ENCODE data around the gene CCNO.

CCNO gene, protein sequence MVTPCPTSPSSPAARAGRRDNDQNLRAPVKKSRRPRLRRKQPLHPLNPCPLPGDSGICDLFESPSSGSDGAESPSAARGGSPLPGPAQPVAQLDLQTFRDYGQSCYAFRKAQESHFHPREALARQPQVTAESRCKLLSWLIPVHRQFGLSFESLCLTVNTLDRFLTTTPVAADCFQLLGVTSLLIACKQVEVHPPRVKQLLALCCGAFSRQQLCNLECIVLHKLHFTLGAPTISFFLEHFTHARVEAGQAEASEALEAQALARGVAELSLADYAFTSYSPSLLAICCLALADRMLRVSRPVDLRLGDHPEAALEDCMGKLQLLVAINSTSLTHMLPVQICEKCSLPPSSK

GRCh38 chr5:55232985-55233928 is at the start of gene CCNO:
Gene CCNO, minus strand, starts transcription at chr5:55233608. Its CDS starts 85 bp downstream, at chr5:55233523.
- peak; percentile 64 for DNase-seq (ENCODE audit: low spot score)

GRCh38 chr5:55278778-55279177 is 45.4 kb upstream of the CCNO start:
- no peak for DNase-seq (ENCODE audit: low spot score)

- DNase-seq (ENCODE audit: low spot score) = no peak
Measured at GRCh38 chr5:55276771-55277170, 43.4 kb upstream of the CCNO start.

- no peak for DNase-seq (ENCODE audit: low spot score)
Measured at GRCh38 chr5:55258339-55258738, 24.9 kb upstream of the CCNO start.

DNA sequence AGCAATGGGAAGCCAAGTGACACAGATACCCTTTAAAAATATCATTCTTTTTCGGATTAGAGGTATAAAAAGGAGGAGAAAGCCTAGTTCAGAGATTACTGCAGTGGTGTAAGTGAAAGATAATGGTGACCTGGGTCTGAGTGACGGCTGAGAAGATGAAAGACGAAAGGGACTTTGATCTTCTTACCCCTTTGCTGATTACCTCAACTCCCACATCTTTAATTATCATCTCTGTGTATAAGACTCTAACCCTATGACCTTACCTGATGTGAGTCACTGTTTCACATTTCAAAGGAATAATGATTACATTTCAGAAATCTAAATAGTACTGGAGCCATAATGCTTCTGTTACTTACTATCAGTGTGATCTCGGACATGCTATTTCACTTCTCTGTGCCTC is 21.4 kb upstream of the CCNO start:
- no peak for DNase-seq (ENCODE audit: low spot score)

GRCh38 chr5:55250064-55250463 is 16.7 kb upstream of the CCNO start:
- no peak for DNase-seq (ENCODE audit: low spot score)

DNA sequence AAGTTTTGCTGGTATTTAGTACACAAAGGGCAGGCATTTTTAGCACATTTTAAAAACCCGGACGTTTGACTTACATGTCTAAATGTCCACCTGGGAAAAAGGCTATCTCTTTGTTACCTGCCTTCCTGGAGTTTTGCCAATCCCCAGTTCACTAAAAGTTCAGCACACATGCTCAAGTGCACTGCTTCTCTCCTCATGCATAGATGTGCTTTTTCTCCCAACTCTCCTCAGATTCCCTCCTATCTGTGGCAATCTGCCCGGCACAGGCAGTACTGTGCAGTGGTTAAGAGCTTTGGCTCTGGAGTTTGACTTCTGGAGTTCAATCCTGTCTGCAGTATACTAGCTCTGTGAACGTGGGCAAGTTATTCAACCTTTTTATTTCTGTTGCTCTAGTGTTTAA is 8.3 kb upstream of the CCNO start:
- DNase-seq (ENCODE audit: low spot score) = no peak

DNA sequence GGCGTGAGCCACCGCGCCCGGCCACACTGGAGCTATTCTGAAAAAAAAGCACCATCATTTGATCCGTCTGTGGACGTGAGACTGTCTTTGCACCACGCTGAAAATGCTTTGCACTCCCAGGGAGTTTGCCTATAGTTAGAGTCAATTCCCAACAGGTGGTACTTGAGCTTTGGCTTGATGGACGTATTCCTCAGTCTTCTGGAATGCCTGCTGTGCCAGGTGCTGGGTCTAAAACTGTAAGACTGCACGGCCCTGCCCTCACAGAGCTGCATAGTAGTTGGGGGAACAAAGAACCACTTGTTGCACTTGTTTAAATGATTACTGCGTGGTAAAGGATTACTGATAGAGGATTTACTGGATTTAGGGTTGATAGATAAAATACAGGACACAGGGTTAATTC is 3.4 kb upstream of the CCNO start:
- no peak for DNase-seq (ENCODE audit: low spot score)

DNA sequence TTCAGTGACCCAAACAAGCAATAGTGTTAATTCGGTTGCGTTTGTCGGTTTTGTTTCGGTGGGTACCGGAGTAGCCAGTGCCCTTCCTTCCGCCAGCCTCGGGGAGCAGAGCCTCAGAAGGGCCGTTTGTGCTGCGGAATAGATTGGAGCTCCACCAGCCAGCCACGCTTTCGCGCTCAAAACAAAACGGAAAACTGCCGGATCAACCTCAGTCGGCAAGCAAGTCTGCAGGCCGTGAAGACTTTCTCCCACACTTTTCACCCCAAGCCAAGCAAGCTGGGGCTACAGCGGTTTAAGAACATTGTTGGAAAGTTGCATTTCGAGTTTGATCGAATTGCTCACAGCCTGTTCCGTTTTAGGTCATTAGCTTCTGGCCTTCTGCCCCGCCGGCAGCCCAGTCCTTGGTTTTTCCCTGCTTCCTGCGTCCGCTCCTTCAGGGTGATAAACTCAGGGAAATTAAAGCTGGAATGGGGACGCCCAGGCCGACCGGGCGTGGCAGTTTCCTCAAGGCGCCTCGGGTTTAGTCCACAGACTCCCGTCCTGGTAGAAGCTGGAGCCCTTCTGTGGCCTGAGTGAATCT is 803 bp upstream of the CCNO start:
- DNase-seq (ENCODE audit: low spot score) = no peak

GRCh38 chr5:55232271-55232984 is 980 bp downstream of the CCNO start:
- DNase-seq (ENCODE audit: low spot score) = no peak

- DNase-seq (ENCODE audit: low spot score) = no peak
Measured at GRCh38 chr5:55231919-55232270, 1.5 kb downstream of the CCNO start.

DNA sequence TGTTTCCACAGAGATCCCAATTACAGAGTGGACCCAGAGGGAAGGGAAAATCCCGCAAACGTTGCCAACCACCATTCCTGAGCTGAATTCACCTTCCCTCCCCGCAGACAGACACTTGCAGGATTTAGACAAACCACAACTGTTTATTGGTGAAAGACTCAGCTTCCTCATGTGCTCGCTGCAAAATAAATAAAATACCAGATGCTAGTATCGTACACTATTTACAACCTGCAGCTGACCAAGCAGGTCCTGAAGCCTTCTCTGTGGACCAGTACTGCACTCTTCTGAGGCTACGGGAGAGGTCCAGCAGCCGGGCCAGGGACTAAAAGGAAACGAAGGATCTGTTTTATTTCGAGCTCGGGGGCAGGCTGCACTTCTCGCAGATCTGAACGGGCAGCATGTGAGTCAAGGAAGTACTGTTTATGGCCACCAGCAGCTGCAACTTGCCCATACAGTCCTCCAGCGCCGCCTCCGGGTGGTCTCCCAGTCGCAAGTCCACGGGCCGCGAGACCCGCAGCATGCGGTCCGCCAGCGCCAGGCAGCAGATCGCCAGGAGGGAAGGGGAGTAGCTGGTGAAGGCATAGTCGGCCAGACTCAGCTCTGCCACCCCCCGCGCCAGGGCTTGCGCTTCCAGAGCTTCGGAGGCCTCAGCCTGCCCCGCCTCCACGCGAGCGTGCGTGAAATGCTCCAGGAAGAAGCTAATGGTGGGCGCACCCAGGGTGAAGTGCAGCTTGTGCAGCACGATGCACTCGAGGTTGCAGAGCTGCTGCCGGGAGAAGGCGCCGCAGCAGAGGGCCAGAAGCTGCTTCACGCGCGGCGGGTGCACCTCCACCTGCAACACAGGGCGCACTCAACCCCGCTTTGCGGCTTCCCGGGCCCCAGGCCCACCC is 2.1 kb downstream of the CCNO start:
- DNase-seq (ENCODE audit: low spot score) = no peak

- peak; percentile 40 for DNase-seq (ENCODE audit: low spot score)
Measured at GRCh38 chr5:55230086-55230629, 3.2 kb downstream of the CCNO start.

GRCh38 chr5:55227664-55228430 is 5.6 kb downstream of the CCNO start:
- DNase-seq (ENCODE audit: low spot score) = no peak

- DNase-seq (ENCODE audit: low spot score) = peak; percentile 52
Measured at GRCh38 chr5:55226934-55227663, 6.3 kb downstream of the CCNO start, which contains the start of gene MCIDAS. Gene MCIDAS, minus strand, starts transcription at chr5:55227315. Its CDS starts 177 bp downstream, at chr5:55227138.

DNA sequence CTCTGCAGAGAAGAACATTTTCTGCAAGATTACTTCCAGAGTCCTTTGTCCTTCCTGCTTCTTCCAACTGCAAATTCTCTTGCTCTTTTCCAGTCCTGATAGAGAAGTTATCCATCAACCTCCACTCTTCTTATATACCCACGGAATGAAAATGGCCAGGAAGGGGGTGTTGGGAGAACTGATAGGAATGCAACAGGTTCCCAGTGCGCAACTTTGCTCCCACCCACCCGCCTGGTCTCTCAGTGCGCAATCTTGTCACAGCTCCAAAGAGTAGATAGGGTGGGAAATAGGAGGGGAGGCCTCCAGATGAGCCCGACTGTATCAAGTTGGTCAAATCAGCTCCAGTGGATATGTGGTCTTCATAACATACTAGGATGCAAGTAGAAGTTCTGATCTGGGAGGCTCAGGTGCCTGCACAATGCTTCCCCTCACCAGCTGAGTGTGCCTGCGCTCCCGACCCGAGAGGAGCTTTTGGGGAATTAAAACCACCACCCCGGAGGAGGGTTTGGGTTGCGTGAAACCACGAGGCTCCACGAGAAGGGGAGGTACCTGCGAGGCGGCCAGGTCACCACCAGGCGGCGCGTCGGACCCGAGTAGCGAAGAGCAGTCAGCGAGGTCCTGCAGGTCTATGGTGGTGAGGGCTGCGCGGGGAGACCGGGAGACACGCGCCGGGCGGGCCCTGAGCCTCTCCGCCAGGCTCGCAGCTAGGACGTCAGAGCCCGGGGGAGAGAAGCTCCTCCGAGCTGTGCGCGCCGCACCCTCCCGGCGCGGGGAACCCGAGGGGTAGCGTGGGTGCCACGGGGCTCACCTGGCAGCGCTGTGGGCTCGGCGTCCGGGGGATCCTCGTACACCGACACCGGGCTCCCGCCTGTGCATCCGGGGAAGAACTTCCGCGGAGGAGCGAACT is 7.1 kb downstream of the CCNO start:
- DNase-seq (ENCODE audit: low spot score) = peak; percentile 77

DNA sequence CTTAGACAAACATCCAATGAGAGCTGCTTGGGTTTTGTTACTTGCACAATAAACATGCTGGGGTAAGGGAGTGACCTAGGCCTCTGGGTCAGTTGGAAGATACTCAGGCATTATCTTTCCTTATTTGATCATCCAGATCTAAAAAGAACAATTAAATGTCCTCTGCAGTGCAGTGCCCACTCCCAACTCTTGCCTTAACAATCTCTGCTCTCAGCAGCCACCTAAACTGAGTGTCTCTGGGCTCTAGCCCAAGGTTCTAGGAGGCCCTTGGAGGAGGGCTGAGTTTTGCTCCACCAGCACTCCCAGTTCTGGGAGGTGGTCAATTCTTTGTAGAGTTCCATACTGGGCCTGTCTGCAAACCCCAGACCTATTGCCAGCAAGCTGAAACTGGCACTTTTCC is 8.1 kb downstream of the CCNO start:
- DNase-seq (ENCODE audit: low spot score) = no peak

DNA sequence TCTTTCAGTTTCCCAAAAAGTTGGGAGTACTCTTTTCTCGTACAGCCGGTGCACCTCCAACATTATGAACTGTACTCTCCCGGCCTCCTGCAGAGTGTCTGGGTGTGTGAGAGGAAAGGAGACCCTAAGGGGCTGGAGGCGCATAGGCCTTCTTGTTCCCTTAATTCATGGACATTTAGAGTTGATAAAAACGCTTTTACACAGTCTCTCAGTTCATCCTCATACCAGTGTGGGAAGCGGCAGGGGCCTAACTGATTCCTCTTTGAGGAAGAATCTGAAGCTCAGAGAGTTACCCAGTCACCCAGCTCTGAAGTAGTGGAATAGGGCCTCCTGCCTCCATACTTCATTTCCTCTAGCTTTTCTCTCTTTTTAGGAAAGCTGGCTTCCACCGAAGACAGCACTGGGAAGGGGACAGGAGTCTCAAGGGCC is 9.6 kb downstream of the CCNO start:
- no peak for DNase-seq (ENCODE audit: low spot score)
